SU-DHL-6 (cell line): ENCODE results near the gene ITPRIPL2.

Experiments
- H2AFZ ChIP-seq: fragments of 200-600 bp; sonication (generic); 2 replicates; pipeline ENCODE4 v1.6.1; 2014; ENCODE audit warnings: low read depth, mild to moderate bottlenecking, moderate library complexity, mixed read lengths, antibody characterized with exemption, low read length; ENCODE audit not compliant: severe bottlenecking
- H3F3A ChIP-seq: fragments of 200-600 bp; shearing (Covaris generic); 2 replicates; pipeline ENCODE4 v1.6.0; 2016; ENCODE audit warnings: antibody characterized with exemption, mild to moderate bottlenecking; ENCODE audit not compliant: insufficient read depth
- H3K27ac ChIP-seq: fragments of 200-600 bp; sonication (generic); 2 replicates; pipeline ENCODE4 v1.5.1; 2016; ENCODE audit warnings: low read depth, mild to moderate bottlenecking, low read length, moderate library complexity, mixed read lengths
- H3K27me3 ChIP-seq: fragments of 200-600 bp; sonication (generic), shearing (Covaris generic); 2 replicates; pipeline ENCODE4 v1.6.0; 2014; ENCODE audit warnings: mild to moderate bottlenecking, low read length
- H3K36me3 ChIP-seq: fragments of 200-600 bp; sonication (generic); 2 replicates; pipeline ENCODE4 v1.6.1; 2014; ENCODE audit warnings: mild to moderate bottlenecking, low read length, mixed read lengths
- H3K4me2 ChIP-seq: fragments of 300-600, 200-600 bp; shearing (Covaris generic), sonication (generic); 2 replicates; pipeline ENCODE4 v1.6.0; 2014; ENCODE audit warnings: low read length, low read depth, mild to moderate bottlenecking; ENCODE audit not compliant: poor library complexity, severe bottlenecking
- H3K4me3 ChIP-seq: fragments of 200-600 bp; sonication (generic); 2 replicates; pipeline ENCODE4 v1.5.1; 2014; ENCODE audit warnings: antibody characterized with exemption, low read length, mild to moderate bottlenecking, mixed read lengths; ENCODE audit not compliant: insufficient read depth, poor library complexity, severe bottlenecking
- H3K79me2 ChIP-seq: fragments of 200-600 bp; sonication (generic); 2 replicates; pipeline ENCODE4 v1.6.1; 2014; ENCODE audit warnings: mild to moderate bottlenecking, low read length, moderate library complexity; ENCODE audit not compliant: insufficient read depth
- H3K9ac ChIP-seq: fragments of 200-600 bp; sonication (generic); 2 replicates; pipeline ENCODE4 v1.7.0; 2014; ENCODE audit warnings: mild to moderate bottlenecking, low read length
- H3K9me2 ChIP-seq: fragments of 200-600 bp; sonication (generic); replicated peaks from 2 replicates; pipeline ENCODE4 v1.6.1; 2014; ENCODE audit warnings: low read length; ENCODE audit not compliant: insufficient read depth
- H3K9me3 ChIP-seq: fragments of 200-600 bp; sonication (generic); 2 replicates; pipeline ENCODE4 v1.6.1; 2014; ENCODE audit warnings: low read length, mixed read lengths; ENCODE audit not compliant: insufficient read depth
- H4K20me1 ChIP-seq: fragments of 200-600 bp; sonication (generic); 2 replicates; pipeline ENCODE4 v1.6.1; 2014; ENCODE audit warnings: low read depth, mild to moderate bottlenecking, antibody characterized with exemption, low read length, moderate library complexity, mixed read lengths
- EZH2phosphoT487 ChIP-seq: fragments of 200-600 bp; sonication (generic), shearing (Covaris generic); conservative IDR thresholded peaks from 2 replicates; pipeline ENCODE4 v1.6.1; 2018; ENCODE audit warnings: mild to moderate bottlenecking, antibody characterized with exemption, low read length, moderate library complexity, mixed read lengths
- TF ChIP-seq, protein P1 (sequence below): fragments of 200-600 bp; sonication (generic); IDR thresholded peaks from one replicate; pipeline ENCODE4 v1.5.1; 2017; ENCODE audit warnings: antibody characterized with exemption, mild to moderate bottlenecking, low read length, moderate library complexity; ENCODE audit not compliant: insufficient read depth, poor library complexity, severe bottlenecking

Gene ITPRIPL2

DNA sequence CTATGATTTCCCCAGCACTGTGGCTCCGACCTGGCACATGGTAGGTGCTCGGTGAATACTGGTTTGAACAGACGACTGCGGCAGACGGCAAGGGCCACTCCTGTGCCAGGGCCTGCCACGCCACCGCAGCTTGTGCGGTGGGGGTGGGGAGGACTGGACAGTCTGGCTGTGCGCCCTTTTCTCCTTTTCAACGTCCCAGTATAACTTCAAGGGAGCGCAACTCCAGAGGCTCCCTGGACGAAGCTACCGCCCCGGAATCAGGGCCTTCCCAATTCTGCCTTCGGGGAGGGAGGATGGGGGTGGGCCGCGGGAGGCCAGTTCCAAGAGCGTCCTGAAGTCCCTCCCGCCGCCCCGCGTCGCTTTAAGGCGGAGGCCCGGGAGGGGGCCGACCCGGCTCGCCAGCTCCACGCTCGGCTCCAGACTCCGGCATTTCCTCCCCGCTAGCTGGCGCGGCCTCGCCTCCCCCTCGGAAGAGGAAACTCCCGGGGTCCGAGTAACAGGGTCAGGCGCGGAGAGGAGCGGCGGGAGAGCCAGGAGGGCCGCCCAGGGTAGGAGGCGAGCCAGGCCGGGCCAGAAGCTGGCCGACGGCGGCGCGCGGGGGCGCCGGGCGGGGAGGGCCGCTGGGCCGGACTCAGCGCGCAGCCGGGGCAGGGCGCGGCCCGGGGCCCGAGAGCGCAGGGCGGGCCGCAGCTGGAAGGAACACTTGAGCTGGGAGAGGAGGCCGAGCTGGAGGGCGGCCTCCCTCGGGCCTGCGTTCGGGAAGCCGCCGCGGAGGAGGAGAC lies at the start of gene ITPRIPL2:
TSS of gene ITPRIPL2 (plus strand) at position 388 of the 782 bp plus-strand sequence. CDS start 498 bp downstream, outside the sequence.
- TF ChIP-seq, protein P1, sequence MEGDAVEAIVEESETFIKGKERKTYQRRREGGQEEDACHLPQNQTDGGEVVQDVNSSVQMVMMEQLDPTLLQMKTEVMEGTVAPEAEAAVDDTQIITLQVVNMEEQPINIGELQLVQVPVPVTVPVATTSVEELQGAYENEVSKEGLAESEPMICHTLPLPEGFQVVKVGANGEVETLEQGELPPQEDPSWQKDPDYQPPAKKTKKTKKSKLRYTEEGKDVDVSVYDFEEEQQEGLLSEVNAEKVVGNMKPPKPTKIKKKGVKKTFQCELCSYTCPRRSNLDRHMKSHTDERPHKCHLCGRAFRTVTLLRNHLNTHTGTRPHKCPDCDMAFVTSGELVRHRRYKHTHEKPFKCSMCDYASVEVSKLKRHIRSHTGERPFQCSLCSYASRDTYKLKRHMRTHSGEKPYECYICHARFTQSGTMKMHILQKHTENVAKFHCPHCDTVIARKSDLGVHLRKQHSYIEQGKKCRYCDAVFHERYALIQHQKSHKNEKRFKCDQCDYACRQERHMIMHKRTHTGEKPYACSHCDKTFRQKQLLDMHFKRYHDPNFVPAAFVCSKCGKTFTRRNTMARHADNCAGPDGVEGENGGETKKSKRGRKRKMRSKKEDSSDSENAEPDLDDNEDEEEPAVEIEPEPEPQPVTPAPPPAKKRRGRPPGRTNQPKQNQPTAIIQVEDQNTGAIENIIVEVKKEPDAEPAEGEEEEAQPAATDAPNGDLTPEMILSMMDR, result no peak
- TF ChIP-seq EZH2phosphoT487, result no peak
- H3K79me2 ChIP-seq, result no peaks in the 10 kb centered on the region
- H3K9me3 ChIP-seq, result no peaks in the 10 kb centered on the region
- H3K27ac ChIP-seq, result no peak within 1 kb of the TSS
- no peaks in the 10 kb centered on the region for H3K36me3 ChIP-seq
- H3K4me2 ChIP-seq, result no peak within 1 kb of the TSS
- H3K27me3 ChIP-seq, result no peaks in the 10 kb centered on the region
- H3K9ac ChIP-seq, result no peak within 1 kb of the TSS
- H3F3A ChIP-seq, result peaks cover 16% of the 10 kb centered on the region; the same call in 1 of the 2 replicates
- no peak within 1 kb of the TSS for H3K4me3 ChIP-seq
- no peaks in the 10 kb centered on the region for H3K9me2 ChIP-seq
- H2AFZ ChIP-seq, result no peak within 1 kb of the TSS
- no peaks in the 10 kb centered on the region for H4K20me1 ChIP-seq

DNA sequence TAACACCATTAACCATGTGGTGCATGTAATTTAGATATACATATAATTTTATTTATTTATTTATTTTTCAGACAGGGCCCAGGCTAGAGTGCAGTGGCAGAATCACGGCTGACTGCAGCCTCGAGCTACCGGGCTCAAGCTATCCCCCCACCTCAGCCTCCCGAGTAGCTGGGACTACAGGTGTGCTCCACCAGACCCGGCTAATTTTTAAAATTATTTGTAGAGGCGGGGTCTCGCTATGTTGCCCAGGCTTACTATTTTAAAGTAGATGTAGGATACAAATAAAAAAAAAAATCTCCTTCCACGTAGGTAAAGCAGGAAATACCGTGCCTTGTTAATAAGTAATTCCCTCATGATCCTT lies 46.8 kb upstream of the ITPRIPL2 start:
- H3K79me2 ChIP-seq, result no peaks in the 10 kb centered on the region
- H2AFZ ChIP-seq, result peak overlapping the region; percentile 87
- H3K4me2 ChIP-seq, result peak overlapping the region; percentile 73
- no peaks in the 10 kb centered on the region for H3K9me3 ChIP-seq
- no peaks in the 10 kb centered on the region for H3K36me3 ChIP-seq
- H3K27me3 ChIP-seq, result no peaks in the 10 kb centered on the region
- no peaks in the 10 kb centered on the region for H3K9me2 ChIP-seq
- peak overlapping the region; percentile 91 for H3K4me3 ChIP-seq
- TF ChIP-seq, protein P1, result no peak
- TF ChIP-seq EZH2phosphoT487, result no peak
- no peak overlapping the region for H3K9ac ChIP-seq
- 0 out of 2 replicates have a peak, but pooled peaks cover 4% of the 10 kb centered on the region for H3F3A ChIP-seq
- H4K20me1 ChIP-seq, result no peaks in the 10 kb centered on the region
- H3K27ac ChIP-seq, result no peak overlapping the region

DNA sequence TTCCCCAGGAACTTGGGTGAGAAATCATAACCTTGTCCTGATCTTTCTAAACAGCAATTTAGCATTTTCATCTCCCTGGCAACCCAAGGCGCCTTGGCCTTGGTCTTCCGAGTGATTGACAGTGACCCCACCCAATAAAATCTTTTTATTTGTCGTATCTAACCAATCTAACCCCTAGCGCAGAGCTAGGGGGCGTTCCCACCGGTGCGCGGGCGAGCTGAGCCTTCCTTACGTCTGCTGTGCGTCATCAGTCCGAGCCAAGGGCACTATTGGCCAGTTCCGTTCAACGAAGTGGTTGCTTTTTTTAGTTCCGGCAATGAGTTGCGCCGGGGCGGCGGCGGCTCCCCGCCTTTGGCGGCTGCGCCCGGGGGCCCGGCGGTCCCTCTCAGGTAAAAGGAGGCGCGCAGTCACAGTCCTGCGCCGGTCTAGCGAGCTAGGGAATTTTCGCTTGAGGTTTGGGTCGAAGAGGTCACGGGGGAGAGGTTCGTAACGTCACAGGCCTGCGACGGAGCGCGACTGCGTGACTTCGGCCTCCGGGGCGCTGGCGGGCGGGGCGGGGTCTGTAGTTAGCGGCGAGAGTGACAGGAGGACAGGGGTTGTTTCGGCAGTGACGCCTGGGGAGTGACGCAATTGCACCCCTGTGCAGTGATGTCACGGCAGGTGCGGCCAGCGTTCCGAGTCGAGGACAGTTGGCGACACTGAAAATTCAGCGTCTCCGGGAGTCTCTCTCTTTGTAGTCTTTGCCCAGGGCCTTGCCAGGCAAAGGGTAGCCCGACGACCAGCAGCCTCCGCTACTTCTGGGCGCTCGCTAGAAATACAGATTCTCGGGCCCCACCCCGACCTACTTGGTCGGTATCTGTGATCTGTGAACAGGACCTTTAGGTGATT lies 46.2 kb upstream of the ITPRIPL2 start, which contains the start of gene COQ7:
TSS of gene COQ7 (plus strand) at position 266 of the 888 bp plus-strand sequence. CDS start at position 317, 51 bp downstream.
- no peaks in the 10 kb centered on the region for H3K9me3 ChIP-seq
- 0 out of 2 replicates have a peak, but pooled peaks cover 4% of the 10 kb centered on the region for H3F3A ChIP-seq

More for the DNA sequence above, 46.2 kb upstream of the ITPRIPL2 start, which contains the start of gene COQ7:
- peak within 1 kb of the TSS; percentile 96 for H3K27ac ChIP-seq
- no peaks in the 10 kb centered on the region for H3K27me3 ChIP-seq
- no peaks in the 10 kb centered on the region for H3K79me2 ChIP-seq
- peak within 1 kb of the TSS; percentile 91 for H3K4me3 ChIP-seq
- TF ChIP-seq EZH2phosphoT487, result no peak
- TF ChIP-seq, protein P1, result no peak
- H3K4me2 ChIP-seq, result peak within 1 kb of the TSS; percentile 73
- H3K9me2 ChIP-seq, result no peaks in the 10 kb centered on the region
- H4K20me1 ChIP-seq, result no peaks in the 10 kb centered on the region
- H3K36me3 ChIP-seq, result no peaks in the 10 kb centered on the region
- peak within 1 kb of the TSS; percentile 94 for H3K9ac ChIP-seq
- peak within 1 kb of the TSS; percentile 87 for H2AFZ ChIP-seq
